H9 (cell line): Measurements from ENCODE around the gene ZNF407. TPM values are rescaled to one million over a fixed set of nuclear protein-coding genes. Genes with fewer than 3 reads are reported as not detected.

Experiments used
- DNase-seq: peaks from one replicate; pipeline ENCODE4 v3.0.0-alpha.2; 2017
- H2AFZ ChIP-seq: one replicate; pipeline ENCODE4 v1.6.1; 2013; ENCODE audit warnings: mild to moderate bottlenecking, low read length, control low read depth, moderate library complexity
- H2AK5ac ChIP-seq: 2 replicates; pipeline ENCODE4 v1.6.1; 2013; ENCODE audit warnings: low read length, control low read depth, mixed read lengths; ENCODE audit not compliant: insufficient read length
- H2BK120ac ChIP-seq: one replicate; pipeline ENCODE4 v1.6.1; 2013; ENCODE audit warnings: low read depth, mild to moderate bottlenecking, low read length, control low read depth, inconsistent platforms; ENCODE audit not compliant: poor library complexity, severe bottlenecking
- H2BK12ac ChIP-seq: 2 replicates; pipeline ENCODE4 v1.6.1; 2013; ENCODE audit warnings: low read length, control low read depth, mixed read lengths, low read depth; ENCODE audit not compliant: insufficient read length
- H2BK15ac ChIP-seq: 2 replicates; pipeline ENCODE4 v1.6.1; 2013; ENCODE audit warnings: low read depth, low read length, control low read depth
- H2BK20ac ChIP-seq: one replicate; pipeline ENCODE4 v1.6.1; 2013; ENCODE audit warnings: low read depth, mild to moderate bottlenecking, low read length, control low read depth, inconsistent platforms; ENCODE audit not compliant: poor library complexity, severe bottlenecking
- H2BK5ac ChIP-seq: 2 replicates; pipeline ENCODE4 v1.6.1; 2013; ENCODE audit warnings: low read length, control low read depth, mixed read lengths; ENCODE audit not compliant: insufficient read length
- H3K14ac ChIP-seq: 2 replicates; pipeline ENCODE4 v1.6.1; 2013; ENCODE audit warnings: low read length, control low read depth; ENCODE audit not compliant: insufficient read depth
- H3K18ac ChIP-seq: 2 replicates; pipeline ENCODE4 v1.6.1; 2013; ENCODE audit warnings: low read depth, mild to moderate bottlenecking, mixed read lengths, low read length, control low read depth; ENCODE audit not compliant: insufficient read length
- H3K23ac ChIP-seq: 2 replicates; pipeline ENCODE4 v1.6.1; 2013; ENCODE audit warnings: low read length, control low read depth, mixed read lengths, low read depth; ENCODE audit not compliant: insufficient read length
- H3K23me2 ChIP-seq: 2 replicates; pipeline ENCODE4 v1.6.1; 2013; ENCODE audit warnings: low read depth, mild to moderate bottlenecking, mixed read lengths, low read length, control low read depth; ENCODE audit not compliant: insufficient read length, poor library complexity, severe bottlenecking
- H3K27ac ChIP-seq: 2 replicates; pipeline ENCODE4 v1.5.1; 2013; ENCODE audit warnings: low read length, control low read depth, mixed read lengths, low read depth; ENCODE audit not compliant: insufficient read length
- H3K27me3 ChIP-seq: 2 replicates; pipeline ENCODE4 v1.6.1; 2013; ENCODE audit warnings: low read length, control low read depth, inconsistent platforms; ENCODE audit not compliant: insufficient read depth
- H3K4ac ChIP-seq: 2 replicates; pipeline ENCODE4 v1.6.1; 2013; ENCODE audit warnings: low read depth, mild to moderate bottlenecking, control low read depth, inconsistent platforms, low read length, moderate library complexity
- H3K4me1 ChIP-seq: 2 replicates; pipeline ENCODE4 v1.6.1; 2013; ENCODE audit warnings: low read length, control low read depth, inconsistent platforms; ENCODE audit not compliant: insufficient read depth
- H3K4me2 ChIP-seq: 2 replicates; pipeline ENCODE4 v1.6.1; 2013; ENCODE audit warnings: low read length, control low read depth, mixed read lengths; ENCODE audit not compliant: insufficient read length, insufficient read depth
- H3K56ac ChIP-seq: 2 replicates; pipeline ENCODE4 v1.6.1; 2013; ENCODE audit warnings: low read depth, mild to moderate bottlenecking, mixed read lengths, low read length, control low read depth; ENCODE audit not compliant: insufficient read length
- H3K79me1 ChIP-seq: 2 replicates; pipeline ENCODE4 v1.6.1; 2013; ENCODE audit warnings: low read depth, mild to moderate bottlenecking, moderate library complexity, low read length, control low read depth, inconsistent platforms; ENCODE audit not compliant: insufficient read depth, poor library complexity, severe bottlenecking
- H3K79me2 ChIP-seq: 2 replicates; pipeline ENCODE4 v1.6.1; 2013; ENCODE audit warnings: low read length, control low read depth, inconsistent platforms; ENCODE audit not compliant: insufficient read depth
- H3K9ac ChIP-seq: 2 replicates; pipeline ENCODE4 v1.6.1; 2013; ENCODE audit warnings: low read length, control low read depth, mixed read lengths; ENCODE audit not compliant: insufficient read length; ENCODE audit errors: extremely low read depth
- H3K9me3 ChIP-seq: one replicate; pipeline ENCODE4 v1.6.1; 2013; ENCODE audit warnings: low read depth, low read length, inconsistent platforms; ENCODE audit not compliant: control insufficient read depth
- H3T11ph ChIP-seq: one replicate; pipeline ENCODE4 v1.6.1; 2013; ENCODE audit warnings: mild to moderate bottlenecking, low read length, control low read depth, inconsistent platforms
- H4K20me1 ChIP-seq: one replicate; pipeline ENCODE4 v1.6.1; 2013; ENCODE audit not compliant: control insufficient read depth, insufficient read length, insufficient read depth
- H4K5ac ChIP-seq: 2 replicates; pipeline ENCODE4 v1.6.1; 2013; ENCODE audit warnings: low read depth, mild to moderate bottlenecking, mixed read lengths, low read length, control low read depth; ENCODE audit not compliant: insufficient read length
- H4K8ac ChIP-seq: replicated peaks from 2 replicates; pipeline ENCODE4 v1.6.1; 2013; ENCODE audit warnings: low read length, control low read depth, mixed read lengths, low read depth; ENCODE audit not compliant: insufficient read length
- H4K91ac ChIP-seq: 2 replicates; pipeline ENCODE4 v1.6.1; 2013; ENCODE audit warnings: low read depth, mild to moderate bottlenecking, moderate library complexity, mixed read lengths, low read length, control low read depth; ENCODE audit not compliant: insufficient read length
- H3K27ac Mint-ChIP-seq, 3 experiments: 2 replicates in 2 of 3; 3 replicates in 1 of 3; pipeline ENCODE4 v1.8.0; 2020 to 2021; ENCODE audit warnings: mixed read lengths in 3 of 3, mild to moderate bottlenecking in 1 of 3, moderate library complexity in 1 of 3
- H3K27me3 Mint-ChIP-seq: 2 replicates; pipeline ENCODE4 v1.8.0; 2021; ENCODE audit warnings: low read depth, mild to moderate bottlenecking, moderate library complexity, mixed read lengths
- H3K36me3 Mint-ChIP-seq, 3 experiments: 2 replicates in 2 of 3; 3 replicates in 1 of 3; pipeline ENCODE4 v1.8.0; 2020 to 2021; ENCODE audit warnings: low read depth in 3 of 3, mixed read lengths in 3 of 3; ENCODE audit not compliant: insufficient read depth in 1 of 3
- H3K4me1 Mint-ChIP-seq, 2 experiments: 2 replicates each; pipeline ENCODE4 v1.8.0; 2020; ENCODE audit warnings: mixed read lengths in 2 of 2
- H3K4me3 Mint-ChIP-seq, 2 experiments: 2 replicates in 1 of 2; 3 replicates in 1 of 2; pipeline ENCODE4 v1.8.0; 2020 to 2021; ENCODE audit warnings: mild to moderate bottlenecking in 2 of 2, mixed read lengths in 2 of 2, moderate library complexity in 1 of 2
- H3K9me3 Mint-ChIP-seq, 2 experiments: 2 replicates in 1 of 2; 3 replicates in 1 of 2; pipeline ENCODE4 v1.8.0; 2020; ENCODE audit warnings: mild to moderate bottlenecking in 2 of 2, mixed read lengths in 2 of 2, moderate library complexity in 1 of 2
- CTCF ChIP-seq: fragments of 200-600 bp; sonication (generic); conservative IDR thresholded peaks from 3 replicates; pipeline ENCODE4 v1.8.0; 2021; ENCODE audit warnings: antibody characterized with exemption, mild to moderate bottlenecking
- WGBS: extraction: QIAGEN DNeasy Blood & Tissue Kit; methylation state at CpG from one replicate; pipeline ENCODE4 v1.1.7; 2013; ENCODE audit warnings: missing lambda C conversion rate, low lambda C conversion rate, mixed read lengths; ENCODE audit not compliant: insufficient read length; ENCODE audit errors: extremely low coverage; 5-methylcytosine and 5-hydroxymethylcytosine counted together
- total RNA-seq: library from RNA; stranded (reverse); gene quantifications from 2 replicates; pipeline ENCODE4 v1.2.1, GENCODE V29; 2021

ZNF407 gene
- total RNA-seq, 1 experiment from 2014 or later, result 8.7 TPM

GRCh38 chr18:74897971-74898657, 300.4 kb downstream of the ZNF407 start:
- Histone ChIP-seq H3K23ac (no peak overlapping the region), H3K79me2 (no peaks in the 10 kb centered on the region), H4K91ac (no peak overlapping the region), H2BK120ac (no peak overlapping the region), H2AK5ac (no peak overlapping the region), H3K79me1 (no peaks in the 10 kb centered on the region), H3K23me2 (no peaks in the 10 kb centered on the region), H2BK20ac (no peak overlapping the region), H4K5ac (no peak overlapping the region), H3K56ac (no peak overlapping the region), H2BK5ac (no peak overlapping the region), H2AFZ (no peak overlapping the region), H3K9me3 (no peaks in the 10 kb centered on the region), H4K8ac (no peak overlapping the region), H3T11ph (no peak overlapping the region), H2BK12ac (no peak overlapping the region), H3K9ac (no peak overlapping the region), H3K4me2 (no peak overlapping the region), H4K20me1 (no peaks in the 10 kb centered on the region), H3K4me1 (no peaks in the 10 kb centered on the region), H3K18ac (no peak overlapping the region), H3K4ac (no peak overlapping the region), H3K27ac (no peak overlapping the region), H3K14ac (no peak overlapping the region), H3K27me3 (no peaks in the 10 kb centered on the region), H2BK15ac (no peak overlapping the region)
- TF ChIP-seq CTCF, result no peak
- no peaks in the 10 kb centered on the region for H3K27me3 Mint-ChIP-seq
- no CpG with 5 or more reads among the region's 5 CpGs for WGBS
- no peak for DNase-seq
- no peak overlapping the region for H3K4me3 Mint-ChIP-seq
- H3K4me1 Mint-ChIP-seq, result peaks cover 9 to 10% of the 10 kb centered on the region in 2 experiments
- no peaks in the 10 kb centered on the region for H3K36me3 Mint-ChIP-seq
- H3K27ac Mint-ChIP-seq, result no peak overlapping the region
- H3K9me3 Mint-ChIP-seq, result no peaks in the 10 kb centered on the region
